Endodermal cell (in vitro differentiated cells): ENCODE measurements around the gene MMAB. TPM values are rescaled to one million over a fixed set of nuclear protein-coding genes. Genes with fewer than 3 reads are reported as not detected.
A peak's percentile ranks its signal among the peaks of the same experiment; 100 is the strongest.

ENCODE experiments used
- DNase-seq: peaks from one replicate; pipeline ENCODE4 v3.0.0-alpha.2; 2017
- H3K27ac ChIP-seq: 2 replicates; pipeline ENCODE4 v1.5.1; 2013; ENCODE audit warnings: mild to moderate bottlenecking, low read depth, low read length, moderate library complexity
- H3K27me3 ChIP-seq: 2 replicates; pipeline ENCODE4 v1.6.1; 2013; ENCODE audit warnings: mild to moderate bottlenecking, low read length, moderate library complexity; ENCODE audit not compliant: insufficient read depth, control insufficient read depth, poor library complexity, severe bottlenecking
- H3K36me3 ChIP-seq: 2 replicates; pipeline ENCODE4 v1.7.0; 2013; ENCODE audit warnings: mild to moderate bottlenecking, low read length, moderate library complexity; ENCODE audit not compliant: control insufficient read depth, insufficient read depth
- H3K4me1 ChIP-seq: one replicate; pipeline ENCODE4 v1.7.0; 2013; ENCODE audit warnings: low read length; ENCODE audit not compliant: control insufficient read depth, insufficient read depth
- H3K4me3 ChIP-seq: 2 replicates; pipeline ENCODE4 v1.5.1; 2013; ENCODE audit warnings: mild to moderate bottlenecking, low read length, moderate library complexity
- H3K9ac ChIP-seq: 2 replicates; pipeline ENCODE4 v1.6.1; 2013; ENCODE audit warnings: mild to moderate bottlenecking, low read length, moderate library complexity; ENCODE audit not compliant: poor library complexity, severe bottlenecking; ENCODE audit errors: extremely low read depth
- H3K9me3 ChIP-seq: 2 replicates; pipeline ENCODE4 v1.6.1; 2013; ENCODE audit warnings: mild to moderate bottlenecking, low read length, moderate library complexity; ENCODE audit not compliant: control insufficient read depth
- H3K27ac Mint-ChIP-seq: 2 replicates; pipeline ENCODE4 v1.8.0; 2020; ENCODE audit warnings: mixed read lengths
- H3K27me3 Mint-ChIP-seq: 2 replicates; pipeline ENCODE4 v1.8.0; 2021; ENCODE audit warnings: mild to moderate bottlenecking, mixed read lengths; ENCODE audit not compliant: insufficient read depth
- H3K36me3 Mint-ChIP-seq: 2 replicates; pipeline ENCODE4 v1.8.0; 2020; ENCODE audit warnings: low read depth, mixed read lengths
- H3K4me1 Mint-ChIP-seq: 2 replicates; pipeline ENCODE4 v1.8.0; 2020; ENCODE audit warnings: mixed read lengths
- H3K4me3 Mint-ChIP-seq: 2 replicates; pipeline ENCODE4 v1.8.0; 2020; ENCODE audit warnings: mild to moderate bottlenecking, moderate library complexity, mixed read lengths
- H3K9me3 Mint-ChIP-seq: 2 replicates; pipeline ENCODE4 v1.8.0; 2020; ENCODE audit warnings: mild to moderate bottlenecking, mixed read lengths
- whole genome bisulfite sequencing, 2 experiments: methylation state at CpG; one replicate each; pipeline versions ENCODE4 v1.1.5 to v1.1.7; 2013; ENCODE audit warnings: missing lambda C conversion rate in 2 of 2, mixed read lengths in 1 of 2; ENCODE audit not compliant: insufficient coverage in 1 of 2, insufficient read length in 1 of 2; 5-methylcytosine and 5-hydroxymethylcytosine counted together
- total RNA-seq, 2 donors: library from RNA; stranded (reverse); fragmentation: NEBNext Ultra II Directional in 1 of 2; extraction: Animal tissue kit (Norgen Biotek cat#: 25700) in 1 of 2; gene quantifications; 2 replicates in 1 of 2; 3 replicates in 1 of 2; pipeline ENCODE4 v1.2.1, GENCODE V29; 2021
- TF ChIP-seq, protein P1 (sequence below): fragments of 200-600 bp; sonication (generic); conservative IDR thresholded peaks from 2 replicates; pipeline ENCODE4 v1.5.0; 2021; ENCODE audit warnings: antibody characterized with exemption, mild to moderate bottlenecking

MMAB gene
- total RNA-seq, 2 donors from 2014 or later = 24.9 to 28.2 TPM

DNA sequence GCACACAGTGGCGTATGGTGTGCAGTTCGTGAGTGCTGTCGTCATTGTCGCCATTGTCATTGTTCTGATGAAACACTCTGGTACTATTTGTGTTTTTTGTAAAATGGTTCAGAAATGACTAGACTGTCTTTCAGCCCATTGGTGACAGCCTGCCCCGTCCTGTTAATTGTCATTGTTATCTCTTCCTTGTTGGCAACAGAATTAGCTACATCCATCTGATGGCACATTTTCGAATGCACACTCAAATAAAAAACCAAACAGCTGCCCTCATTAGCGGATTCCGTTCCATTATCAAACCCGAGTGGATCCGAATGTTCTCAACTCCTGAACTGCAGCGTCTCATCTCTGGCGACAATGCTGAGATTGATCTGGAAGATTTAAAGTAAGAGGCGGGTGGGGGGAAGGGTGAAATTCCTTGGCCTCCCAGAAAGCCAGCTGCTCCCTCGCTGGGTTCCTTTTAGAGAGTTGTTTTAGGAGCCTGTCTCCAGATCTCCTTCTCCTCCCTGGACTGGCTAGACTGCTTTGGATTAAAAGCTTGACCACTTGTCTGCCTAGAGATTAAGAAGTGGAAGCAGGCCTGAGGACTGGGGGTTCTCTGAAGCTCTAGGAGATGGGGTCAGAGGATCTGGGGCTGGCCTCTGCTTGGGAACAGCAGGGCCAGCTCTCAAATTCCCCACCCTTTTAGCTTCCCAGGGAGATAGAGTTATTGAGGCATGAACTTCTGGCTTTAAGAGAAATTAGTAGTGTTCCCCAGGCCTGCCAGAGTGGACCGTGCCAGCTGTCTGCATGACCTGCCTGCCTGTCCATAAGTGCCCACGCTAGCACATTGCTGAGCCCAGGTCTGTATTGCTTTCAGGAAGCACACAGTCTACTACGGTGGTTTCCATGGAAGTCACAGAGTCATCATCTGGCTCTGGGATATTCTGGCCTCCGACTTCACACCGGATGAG is 43.3 kb downstream of the MMAB start:
- Histone ChIP-seq H3K4me3 (no peak overlapping the region), H3K27me3 (no peaks in the 10 kb centered on the region), H3K9me3 (no peaks in the 10 kb centered on the region), H3K9ac (no peak overlapping the region), H3K4me1 (peaks cover 16% of the 10 kb centered on the region), H3K27ac (peak overlapping the region; percentile 10), H3K36me3 (peaks cover 32% of the 10 kb centered on the region)
- Mint-ChIP-seq H3K4me1 (peaks cover 8% of the 10 kb centered on the region), H3K9me3 (no peaks in the 10 kb centered on the region), H3K4me3 (no peak overlapping the region), H3K36me3 (peaks cover 33% of the 10 kb centered on the region), H3K27ac (peak overlapping the region; percentile 55), H3K27me3 (no peaks in the 10 kb centered on the region)
- WGBS, 2 experiments = 86% methylated on average over 11 to 19 of the region's 19 CpGs
- DNase-seq = no peak
- TF ChIP-seq, protein P1, sequence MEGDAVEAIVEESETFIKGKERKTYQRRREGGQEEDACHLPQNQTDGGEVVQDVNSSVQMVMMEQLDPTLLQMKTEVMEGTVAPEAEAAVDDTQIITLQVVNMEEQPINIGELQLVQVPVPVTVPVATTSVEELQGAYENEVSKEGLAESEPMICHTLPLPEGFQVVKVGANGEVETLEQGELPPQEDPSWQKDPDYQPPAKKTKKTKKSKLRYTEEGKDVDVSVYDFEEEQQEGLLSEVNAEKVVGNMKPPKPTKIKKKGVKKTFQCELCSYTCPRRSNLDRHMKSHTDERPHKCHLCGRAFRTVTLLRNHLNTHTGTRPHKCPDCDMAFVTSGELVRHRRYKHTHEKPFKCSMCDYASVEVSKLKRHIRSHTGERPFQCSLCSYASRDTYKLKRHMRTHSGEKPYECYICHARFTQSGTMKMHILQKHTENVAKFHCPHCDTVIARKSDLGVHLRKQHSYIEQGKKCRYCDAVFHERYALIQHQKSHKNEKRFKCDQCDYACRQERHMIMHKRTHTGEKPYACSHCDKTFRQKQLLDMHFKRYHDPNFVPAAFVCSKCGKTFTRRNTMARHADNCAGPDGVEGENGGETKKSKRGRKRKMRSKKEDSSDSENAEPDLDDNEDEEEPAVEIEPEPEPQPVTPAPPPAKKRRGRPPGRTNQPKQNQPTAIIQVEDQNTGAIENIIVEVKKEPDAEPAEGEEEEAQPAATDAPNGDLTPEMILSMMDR = no peak

DNA sequence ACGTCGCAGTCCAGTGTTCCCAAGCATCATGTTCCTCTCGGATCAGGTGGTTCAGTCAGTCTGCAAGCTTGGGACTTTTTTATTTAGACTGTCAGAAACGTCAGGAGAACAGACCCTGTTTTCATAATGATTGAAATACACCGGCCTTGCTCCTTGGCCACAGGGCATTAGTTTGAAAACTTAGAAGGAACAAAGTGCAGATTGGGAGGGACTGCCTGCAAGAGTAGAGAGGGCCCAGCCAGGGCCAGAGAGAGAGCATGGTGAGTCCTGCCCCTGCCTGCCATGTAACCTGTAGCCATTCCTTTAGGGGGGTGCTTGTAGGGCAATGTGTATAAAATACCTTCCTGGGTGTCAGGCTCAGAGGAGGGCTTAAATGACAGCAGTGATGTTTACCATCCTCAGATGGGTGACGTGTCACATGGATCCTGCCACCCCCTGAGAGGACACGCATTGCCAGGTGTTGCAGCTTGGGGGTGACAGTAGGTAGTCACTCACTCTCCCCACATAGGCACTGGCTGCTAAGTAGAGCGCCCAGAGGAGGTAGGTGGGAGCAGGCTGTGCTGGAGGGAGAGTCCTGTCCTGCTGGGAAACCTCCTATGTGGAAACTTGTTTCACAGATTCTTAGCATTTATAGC is 45.7 kb downstream of the MMAB start:
- no peaks in the 10 kb centered on the region for H3K27me3 ChIP-seq
- TF ChIP-seq, protein P1 = no peak
- no peaks in the 10 kb centered on the region for H3K9me3 ChIP-seq
- peaks cover 23% of the 10 kb centered on the region for H3K4me1 ChIP-seq
- no peak overlapping the region for H3K4me3 Mint-ChIP-seq
- no peak overlapping the region for H3K27ac ChIP-seq
- H3K9me3 Mint-ChIP-seq = no peaks in the 10 kb centered on the region
- no peak overlapping the region for H3K27ac Mint-ChIP-seq
- H3K36me3 ChIP-seq = peaks cover 34% of the 10 kb centered on the region
- no peaks in the 10 kb centered on the region for H3K27me3 Mint-ChIP-seq
- DNase-seq = no peak
- H3K4me3 ChIP-seq = no peak overlapping the region
- H3K36me3 Mint-ChIP-seq = peaks cover 36% of the 10 kb centered on the region
- 92 to 94% methylated on average over 7 to 8 of the region's 8 CpGs for WGBS, 2 experiments
- no peak overlapping the region for H3K9ac ChIP-seq
- H3K4me1 Mint-ChIP-seq = peaks cover 8% of the 10 kb centered on the region

DNA sequence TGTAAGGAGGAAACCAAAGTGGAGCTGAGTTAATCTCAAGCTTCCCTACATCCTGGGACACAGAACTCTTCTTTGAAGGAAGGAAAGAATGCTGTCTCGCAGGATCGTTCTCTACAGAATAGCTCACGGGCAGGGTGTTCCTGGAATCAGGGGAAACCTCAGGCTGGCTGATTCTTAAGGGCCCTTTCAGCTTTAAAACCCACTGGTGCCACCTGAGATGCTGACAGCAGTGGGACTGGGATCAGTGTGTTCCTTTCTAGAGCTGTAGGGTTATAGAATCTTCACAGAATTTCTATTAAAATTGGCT is 48.1 kb downstream of the MMAB start:
- Mint-ChIP-seq H3K4me1 (peaks cover 8% of the 10 kb centered on the region), H3K4me3 (no peak overlapping the region), H3K9me3 (no peaks in the 10 kb centered on the region), H3K27ac (no peak overlapping the region), H3K36me3 (peaks cover 46% of the 10 kb centered on the region), H3K27me3 (no peaks in the 10 kb centered on the region)
- no peak for DNase-seq
- no peaks in the 10 kb centered on the region for H3K9me3 ChIP-seq
- TF ChIP-seq, protein P1 = no peak
- WGBS, 2 experiments = 90 to 93% methylated on average over 3 of the region's 3 CpGs
- H3K27ac ChIP-seq = no peak overlapping the region
- peaks cover 43% of the 10 kb centered on the region for H3K36me3 ChIP-seq
- no peaks in the 10 kb centered on the region for H3K27me3 ChIP-seq
- no peak overlapping the region for H3K4me3 ChIP-seq
- no peak overlapping the region for H3K9ac ChIP-seq
- H3K4me1 ChIP-seq = peaks cover 20% of the 10 kb centered on the region
